NCI-H1105 treated with DMSO at 0.1 percent for 48 hours (cell line): ENCODE measurements around the gene NECTIN4.

ENCODE experiments used
- DNase-seq: peaks from one replicate; lab custom pipeline; 2025; lab: John Stamatoyannopoulos, UW

Gene NECTIN4

GRCh38 chr1:161021970-161022353 lies 67.4 kb downstream of the NECTIN4 start:
- DNase-seq = no peak

- DNase-seq = peak; percentile 99
Measured at GRCh38 chr1:161021165-161021969, 68.0 kb downstream of the NECTIN4 start.
